Measurements from ENCODE around the gene NME7.
"Not testable (repeated sequence)": the region's sequence is repeated elsewhere in the genome, so short reads cannot be mapped to it uniquely, and the experiment has no call there.

The NME7 gene

GRCh38 chr1:169305356-169305755 lies 62.2 kb downstream of the NME7 start:
- DNase-seq (ENCODE audit: low spot score): no peak

- DNase-seq (ENCODE audit: low spot score): no peak
Observed at GRCh38 chr1:169300854-169301253, 66.7 kb downstream of the NME7 start.

- no peak for DNase-seq (ENCODE audit: low spot score)
Observed at GRCh38 chr1:169298441-169298840, 69.2 kb downstream of the NME7 start.

DNA sequence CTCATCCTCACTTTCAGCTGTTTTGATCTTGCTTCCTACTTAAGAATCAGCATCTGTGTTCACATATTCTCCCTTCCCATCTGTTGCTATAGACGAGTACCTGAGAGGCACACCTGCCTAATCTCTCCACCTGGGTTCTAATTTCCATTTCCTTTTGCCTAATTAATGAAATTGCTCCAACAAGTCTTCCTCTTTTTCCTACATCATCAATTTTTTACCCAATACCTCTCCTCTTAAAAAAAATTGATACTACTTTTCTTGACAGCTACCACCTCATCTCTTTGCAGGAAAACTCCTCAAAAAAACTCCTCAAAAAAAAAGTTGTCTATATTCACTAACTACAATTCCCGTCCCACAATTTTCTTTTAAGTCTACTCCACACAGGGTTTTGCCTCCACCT lies 71.8 kb downstream of the NME7 start:
- no peak for DNase-seq (ENCODE audit: low spot score)

- DNase-seq (ENCODE audit: low spot score): no peak
Observed at GRCh38 chr1:169295425-169295824, 72.2 kb downstream of the NME7 start.

- no peak for DNase-seq (ENCODE audit: low spot score)
Observed at GRCh38 chr1:169289016-169289415, 78.6 kb downstream of the NME7 start.

DNA sequence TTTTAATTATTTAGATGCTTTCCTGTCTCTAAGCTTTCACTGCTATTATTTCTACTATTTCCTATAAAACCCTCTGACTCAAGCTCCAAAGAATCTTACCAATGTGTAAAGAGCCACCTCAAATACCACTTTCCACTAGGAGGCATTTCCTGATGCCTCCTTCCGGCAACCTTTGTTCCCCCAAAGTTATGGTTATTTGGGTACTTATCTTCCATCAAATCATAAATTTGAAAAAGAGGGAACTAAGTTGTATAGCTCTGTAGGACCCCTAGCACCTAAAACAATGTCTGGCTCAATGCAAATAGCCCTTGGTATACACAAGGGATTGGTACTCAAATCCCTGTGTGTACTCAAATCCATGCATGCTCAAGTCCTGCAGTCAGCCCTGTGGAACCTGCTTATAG lies 79.6 kb downstream of the NME7 start:
- DNase-seq (ENCODE audit: low spot score): no peak

DNA sequence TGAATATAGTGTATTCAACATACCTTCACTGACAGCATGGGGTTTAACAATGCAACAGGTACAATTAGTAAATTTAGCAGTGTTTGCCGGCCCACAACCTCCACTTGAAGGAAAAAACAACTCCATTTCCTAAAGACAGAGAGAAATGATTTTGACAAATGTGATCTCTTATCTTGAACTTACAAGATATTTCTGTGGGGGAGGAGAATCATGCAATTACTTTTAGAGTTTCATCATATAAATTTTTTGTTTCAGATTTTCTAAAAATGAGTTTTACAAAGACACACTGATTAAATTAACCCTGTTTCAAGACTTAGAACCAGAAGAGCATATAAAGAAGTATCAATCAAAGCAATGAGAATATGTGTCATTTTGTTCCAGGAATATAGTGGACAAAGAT lies 80.3 kb downstream of the NME7 start:
- no peak for DNase-seq (ENCODE audit: low spot score)

DNA sequence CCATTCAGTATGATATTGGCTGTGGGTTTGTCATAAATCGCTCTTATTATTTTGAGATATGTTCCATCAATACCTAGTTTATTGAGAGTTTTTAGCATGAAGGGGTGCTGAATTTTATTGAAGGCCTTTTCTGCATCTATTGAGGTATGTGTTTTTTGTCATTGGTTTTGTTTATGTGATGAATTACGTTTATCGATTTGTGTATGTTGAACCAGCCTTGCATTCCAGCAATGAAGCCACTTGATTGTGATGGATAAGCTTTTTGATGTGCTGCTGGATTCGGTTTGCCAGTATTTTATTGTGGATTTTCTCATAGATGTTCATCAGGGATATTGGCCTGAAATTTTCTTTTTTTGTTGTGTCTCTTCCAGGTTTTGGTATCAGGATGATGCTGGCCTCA lies 86.0 kb downstream of the NME7 start:
- DNase-seq (ENCODE audit: low spot score): not testable (repeated sequence)

DNA sequence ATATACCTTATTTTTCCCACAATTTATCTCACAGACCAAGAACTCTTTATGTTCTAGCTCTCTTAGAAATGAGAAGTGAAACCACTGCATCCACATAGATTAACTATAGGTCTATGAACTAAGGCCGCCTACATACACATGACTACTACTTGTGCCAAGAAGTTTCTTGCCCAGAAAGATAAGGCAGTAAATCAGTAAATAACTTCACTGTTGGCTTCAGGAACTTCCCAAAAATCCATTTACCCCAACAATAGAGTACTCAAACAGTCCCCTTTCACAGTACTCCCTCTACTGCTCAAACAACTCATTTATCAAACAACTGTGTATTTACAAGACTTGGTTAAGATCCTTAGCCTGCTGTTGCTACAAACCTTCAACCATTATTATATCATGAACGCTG lies 96.5 kb downstream of the NME7 start:
- DNase-seq (ENCODE audit: low spot score): no peak

DNA sequence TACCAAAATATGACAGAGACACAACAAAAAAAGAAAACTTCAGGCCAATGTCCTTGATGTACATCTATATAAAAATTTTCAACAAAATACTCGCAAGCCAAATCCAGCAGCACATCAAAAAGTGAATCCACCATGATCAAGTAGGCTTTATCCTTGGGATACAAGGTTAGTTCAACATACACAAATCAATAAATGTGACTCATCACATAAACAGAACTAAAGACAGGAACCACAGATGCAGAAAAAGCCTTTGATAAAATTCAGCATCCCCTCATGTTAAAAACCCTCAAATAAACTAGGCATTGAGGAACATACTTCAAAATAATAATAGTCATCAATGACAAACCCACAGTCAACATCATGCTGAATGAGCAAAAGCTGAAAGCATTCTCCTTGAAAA lies 101.5 kb downstream of the NME7 start:
- DNase-seq (ENCODE audit: low spot score): no peak

DNA sequence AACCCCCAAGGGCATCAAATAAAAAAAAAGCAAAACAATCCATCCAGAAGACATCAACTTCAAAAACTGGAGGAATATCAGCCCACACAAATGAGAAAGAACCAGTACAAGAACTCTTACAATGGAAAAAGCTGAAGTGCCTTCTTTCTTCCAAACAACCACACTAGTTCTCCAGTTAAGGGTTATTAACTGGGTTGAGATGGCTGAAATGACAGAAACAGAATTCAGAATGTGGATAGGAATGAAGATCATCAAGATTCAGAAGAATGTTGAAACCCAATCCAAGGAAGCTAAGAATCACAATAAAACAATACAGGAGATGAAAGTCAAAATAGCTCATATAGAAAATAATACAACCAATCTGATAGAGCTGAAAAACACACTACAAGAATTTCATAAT lies 104.5 kb downstream of the NME7 start:
- no peak for DNase-seq (ENCODE audit: low spot score)

DNA sequence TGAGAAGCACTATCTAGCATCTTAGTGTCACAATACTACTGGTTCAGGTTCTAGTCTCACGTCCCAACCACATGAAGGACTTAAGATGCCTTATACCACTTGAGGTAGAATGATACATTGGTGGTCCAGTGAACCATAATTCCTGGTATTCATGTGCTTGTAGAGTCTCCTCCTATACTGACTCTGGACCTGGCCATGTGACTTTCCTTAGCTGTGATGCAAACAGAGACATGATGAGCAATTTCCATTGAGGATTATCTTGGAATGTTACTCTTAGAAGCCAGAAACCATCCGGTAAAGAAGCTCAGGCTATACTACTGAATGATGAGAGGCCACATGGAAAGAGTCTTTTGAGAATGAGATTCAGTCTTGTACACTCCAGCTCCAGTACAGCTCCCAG lies 105.7 kb downstream of the NME7 start:
- DNase-seq (ENCODE audit: low spot score): no peak

DNA sequence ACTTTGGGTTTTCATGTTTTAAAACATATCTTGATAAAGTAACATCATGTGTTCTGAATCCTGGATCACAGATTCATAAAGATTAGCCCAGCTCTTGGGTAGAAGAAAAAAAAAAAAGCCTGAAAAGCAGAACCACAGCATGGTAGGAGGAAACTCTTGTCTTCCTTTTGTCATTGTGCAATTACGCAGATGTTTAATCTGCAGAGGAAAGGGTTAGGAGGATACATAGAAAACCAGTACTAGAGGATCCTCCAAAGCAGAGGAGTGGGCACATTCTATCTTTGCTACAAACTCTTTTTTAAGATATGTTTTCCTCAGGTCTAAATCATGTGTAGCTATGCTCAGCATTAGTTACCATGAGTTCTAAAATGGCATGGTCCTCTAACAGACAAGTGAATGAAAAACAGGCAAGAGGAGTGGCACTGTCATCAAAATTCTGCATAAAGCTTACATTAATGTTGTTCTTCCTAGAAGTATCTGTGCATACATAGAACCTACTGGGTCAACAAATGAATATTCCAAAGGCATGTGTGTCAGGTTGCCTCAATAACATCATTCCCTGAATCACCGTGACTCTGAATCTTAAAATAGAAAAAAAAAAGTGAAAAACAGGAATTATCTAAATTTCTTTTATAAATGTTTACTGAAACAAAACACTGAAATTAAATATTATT lies 107.0 kb downstream of the NME7 start:
- DNase-seq (ENCODE audit: low spot score): no peak

DNA sequence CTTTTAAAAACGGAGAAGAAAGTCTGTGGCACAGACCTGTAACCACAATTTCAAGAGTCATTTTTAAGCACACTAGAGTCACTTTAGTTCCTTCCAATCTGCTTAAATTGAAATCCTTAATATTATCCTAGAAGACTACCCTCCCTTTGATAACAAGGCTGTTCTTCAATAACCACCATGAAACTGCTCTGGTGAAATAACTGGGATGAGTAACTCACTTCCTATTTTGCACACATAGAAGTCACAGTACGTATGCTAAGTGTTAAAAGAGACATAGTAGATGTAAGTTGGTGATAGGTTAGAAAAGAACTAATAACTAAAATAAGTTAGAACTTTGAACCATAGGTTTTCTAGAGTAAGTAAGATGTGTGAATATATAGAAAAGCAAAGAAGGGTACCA lies 107.8 kb downstream of the NME7 start:
- no peak for DNase-seq (ENCODE audit: low spot score)

GRCh38 chr1:169250795-169251194 lies 116.8 kb downstream of the NME7 start:
- no peak for DNase-seq (ENCODE audit: low spot score)

DNA sequence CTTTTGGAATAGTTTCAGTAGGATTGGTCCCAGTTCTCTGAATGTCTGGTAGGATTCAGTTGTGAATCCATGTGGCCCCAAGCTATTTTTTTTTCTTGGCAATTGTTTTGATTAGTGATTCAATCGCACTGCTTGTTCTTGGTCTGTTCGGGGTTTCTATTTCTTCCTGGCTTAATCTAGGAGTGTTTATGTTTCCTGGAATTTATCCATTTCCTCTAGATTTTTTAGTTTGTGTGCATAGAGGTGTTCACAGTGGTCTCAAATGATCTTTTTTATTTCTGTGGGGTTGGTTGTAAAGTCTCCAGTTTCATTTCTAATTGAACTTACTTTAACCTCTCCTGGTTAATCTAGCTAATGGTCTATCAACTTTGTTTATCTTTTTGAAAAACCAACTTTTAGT lies 117.6 kb downstream of the NME7 start:
- DNase-seq (ENCODE audit: low spot score): no peak

DNA sequence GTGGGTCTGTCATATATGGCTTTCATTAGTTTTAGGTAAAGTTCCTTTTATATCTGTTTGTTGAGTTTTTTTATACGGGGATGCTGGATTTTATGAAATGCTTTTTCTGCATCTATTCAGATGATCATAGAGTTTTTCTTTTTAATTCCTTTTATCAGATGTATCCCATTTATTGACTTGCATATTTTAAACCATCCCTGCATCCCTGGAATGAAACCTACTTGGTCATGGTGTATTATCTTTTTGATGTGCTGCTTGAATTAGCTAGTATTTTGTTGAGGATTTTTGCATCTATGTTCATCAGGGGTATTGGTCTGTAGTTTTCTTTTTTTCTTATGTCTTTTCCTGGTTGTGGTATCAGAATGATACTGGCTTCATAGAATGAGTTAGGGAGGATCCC lies 118.0 kb downstream of the NME7 start:
- DNase-seq (ENCODE audit: low spot score): no peak

GRCh38 chr1:169245706-169246105 lies 121.9 kb downstream of the NME7 start:
- no peak for DNase-seq (ENCODE audit: low spot score)

- DNase-seq (ENCODE audit: low spot score): no peak
Observed at GRCh38 chr1:169240449-169241232, 127.0 kb downstream of the NME7 start.

DNA sequence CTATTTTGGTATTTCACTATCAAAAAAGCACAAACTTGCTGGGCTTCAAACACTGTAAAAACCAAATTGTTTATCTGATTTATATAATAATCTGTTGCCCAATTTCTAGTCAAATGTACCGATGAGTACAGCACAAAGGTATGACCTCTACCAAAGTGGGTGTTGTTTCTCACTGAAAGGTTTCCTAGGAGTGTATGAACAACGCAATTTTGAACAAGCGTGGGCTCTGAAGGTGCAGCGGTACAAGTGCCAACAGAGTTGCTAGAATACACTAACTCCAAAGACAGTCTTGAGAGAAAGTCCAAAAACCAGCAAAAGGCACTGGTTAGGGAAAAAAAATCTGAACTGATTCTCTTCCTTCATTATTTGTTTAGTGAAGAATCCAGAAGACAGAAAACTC lies 130.7 kb downstream of the NME7 start:
- DNase-seq (ENCODE audit: low spot score): no peak

DNA sequence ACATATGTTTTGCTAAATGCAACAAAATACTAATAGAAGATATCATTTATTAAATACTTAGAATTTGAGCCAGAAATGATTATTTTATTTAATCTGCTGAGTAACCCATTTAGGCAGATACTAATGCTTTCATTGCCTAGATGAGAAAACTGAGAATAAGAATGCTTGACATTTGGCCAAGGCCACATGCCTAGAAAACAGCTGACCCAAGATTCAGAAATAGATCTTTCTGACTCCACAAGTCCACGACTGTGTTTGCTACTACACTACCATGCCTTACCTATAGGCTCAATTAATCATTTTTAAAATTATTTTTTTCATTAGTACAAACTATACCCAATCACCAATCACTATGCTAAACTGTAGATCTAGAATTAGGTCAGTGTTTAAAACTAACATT lies 131.5 kb downstream of the NME7 start:
- no peak for DNase-seq (ENCODE audit: low spot score)

GRCh38 chr1:169235568-169235967 lies 132.0 kb downstream of the NME7 start:
- no peak for DNase-seq (ENCODE audit: low spot score)

GRCh38 chr1:169234780-169235179 lies 132.8 kb downstream of the NME7 start:
- no peak for DNase-seq (ENCODE audit: low spot score)

Measured in iPS-NIHi11 (cell line).